Stomach smooth muscle (tissue), 2 donors: ENCODE measurements around the gene PRMT3.
"Not testable (repeated sequence)": the region's sequence is repeated elsewhere in the genome, so short reads cannot be mapped to it uniquely, and the experiment has no call there.

Experiments used
- H3K27ac ChIP-seq: one replicate; pipeline ENCODE4 v1.7.0; 2013; ENCODE audit warnings: mild to moderate bottlenecking, low read length, inconsistent platforms
- H3K27me3 ChIP-seq, 2 donors: one replicate each; pipeline ENCODE4 v1.7.0; 2013; ENCODE audit warnings: low read length in 2 of 2; ENCODE audit not compliant: insufficient read depth in 2 of 2, control insufficient read depth in 1 of 2
- H3K36me3 ChIP-seq, 2 donors: one replicate each; pipeline ENCODE4 v1.7.0; 2013; ENCODE audit warnings: low read length in 2 of 2; ENCODE audit not compliant: control insufficient read depth in 2 of 2, insufficient read depth in 2 of 2
- H3K4me1 ChIP-seq: one replicate; pipeline ENCODE4 v1.7.0; 2013; ENCODE audit warnings: low read length; ENCODE audit not compliant: control insufficient read depth, insufficient read depth
- H3K4me3 ChIP-seq, 2 donors: one replicate each; pipeline ENCODE4 v1.7.0; 2013; ENCODE audit warnings: low read length in 2 of 2
- H3K9ac ChIP-seq, 2 donors: one replicate each; pipeline ENCODE4 v1.7.0; 2013; ENCODE audit warnings: low read length in 2 of 2, mild to moderate bottlenecking in 1 of 2
- H3K9me3 ChIP-seq, 2 donors: one replicate each; pipeline ENCODE4 v1.7.0; 2013; ENCODE audit warnings: low read length in 2 of 2; ENCODE audit not compliant: control insufficient read depth in 2 of 2
- donor health status: healthy.
- donor health status: Pancreatic carcinoma.

PRMT3 gene

GRCh38 chr11:20457001-20457799, 69.7 kb downstream of the PRMT3 start:
- no peaks in the 10 kb centered on the region for H3K9me3 ChIP-seq
- H3K36me3 ChIP-seq: no peaks in the 10 kb centered on the region
- H3K9ac ChIP-seq: no peak overlapping the region
- H3K27me3 ChIP-seq: no peaks in the 10 kb centered on the region
- H3K27ac ChIP-seq: no peak overlapping the region
- H3K4me3 ChIP-seq: no peak overlapping the region
- H3K4me1 ChIP-seq: no peaks in the 10 kb centered on the region

DNA sequence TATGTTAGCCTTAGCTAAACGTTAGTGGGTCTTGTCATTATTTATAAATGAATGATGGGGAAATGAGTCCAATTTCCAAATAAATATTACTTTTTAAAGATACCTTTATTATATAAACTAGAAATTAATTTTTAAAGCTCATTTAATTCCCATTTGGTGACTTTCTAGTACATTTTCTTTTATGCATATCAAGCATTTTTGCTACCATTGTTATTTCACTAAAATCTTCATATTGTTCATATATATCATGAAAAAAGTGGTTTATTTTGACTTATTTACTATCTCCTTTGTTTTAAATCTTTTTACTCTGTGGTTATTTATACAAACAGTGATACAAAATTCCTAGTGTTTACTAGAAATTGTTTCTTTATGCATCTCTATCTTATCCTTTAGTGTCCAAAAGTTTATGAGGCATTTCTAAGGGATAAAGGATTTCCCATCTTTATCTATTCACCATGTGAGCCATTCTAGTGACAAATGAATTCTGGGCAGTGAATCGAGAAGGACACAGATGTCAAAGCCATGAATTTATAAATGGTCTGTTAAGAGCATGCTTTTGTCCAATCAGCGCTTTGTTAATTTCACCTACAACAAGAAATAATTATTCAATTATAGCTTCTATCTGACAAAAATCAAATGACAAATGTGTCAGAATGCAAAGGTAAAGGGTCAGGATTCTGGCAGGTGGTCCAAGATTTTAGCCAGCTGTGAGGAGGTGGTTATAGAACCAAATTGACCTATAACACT, 70.6 kb downstream of the PRMT3 start:
- Histone ChIP-seq H3K36me3 (no peaks in the 10 kb centered on the region), H3K9ac (no peak overlapping the region), H3K27ac (no peak overlapping the region), H3K4me3 (no peak overlapping the region), H3K27me3 (no peaks in the 10 kb centered on the region), H3K9me3 (no peaks in the 10 kb centered on the region), H3K4me1 (no peaks in the 10 kb centered on the region)

GRCh38 chr11:20458905-20459632, 71.6 kb downstream of the PRMT3 start:
- no peaks in the 10 kb centered on the region for H3K36me3 ChIP-seq
- no peaks in the 10 kb centered on the region for H3K4me1 ChIP-seq
- H3K9me3 ChIP-seq: no peaks in the 10 kb centered on the region
- H3K27me3 ChIP-seq: no peaks in the 10 kb centered on the region
- no peak overlapping the region for H3K4me3 ChIP-seq
- no peak overlapping the region for H3K27ac ChIP-seq
- H3K9ac ChIP-seq: no peak overlapping the region

DNA sequence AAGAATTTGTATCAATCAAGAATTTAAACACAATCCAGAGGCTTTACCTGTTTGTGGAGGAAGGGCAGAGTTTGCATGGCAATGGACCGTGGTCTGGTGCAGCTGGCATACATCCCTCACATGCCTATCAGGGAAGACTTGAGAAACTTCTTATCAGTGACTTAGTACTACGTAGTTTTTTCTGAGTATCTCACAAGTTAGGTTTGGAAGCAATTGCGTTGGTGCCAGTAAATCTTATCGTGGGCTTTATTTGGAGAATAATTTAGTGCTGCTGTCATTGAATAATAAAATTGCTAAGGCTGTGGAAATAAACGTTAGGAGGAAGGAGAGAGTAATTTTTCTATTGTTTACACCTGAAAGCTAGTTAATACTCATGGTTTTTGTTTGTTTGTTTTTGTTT, 72.3 kb downstream of the PRMT3 start:
- no peaks in the 10 kb centered on the region for H3K4me1 ChIP-seq
- H3K9ac ChIP-seq: no peak overlapping the region
- H3K27ac ChIP-seq: no peak overlapping the region
- no peaks in the 10 kb centered on the region for H3K9me3 ChIP-seq
- H3K27me3 ChIP-seq: no peaks in the 10 kb centered on the region
- H3K36me3 ChIP-seq: no peaks in the 10 kb centered on the region
- no peak overlapping the region for H3K4me3 ChIP-seq

- Histone ChIP-seq H3K4me1 (no peaks in the 10 kb centered on the region), H3K4me3 (no peak overlapping the region), H3K27me3 (no peaks in the 10 kb centered on the region), H3K9me3 (no peaks in the 10 kb centered on the region), H3K27ac (no peak overlapping the region), H3K36me3 (peaks cover 0 to 3% of the 10 kb centered on the region in 2 donors), H3K9ac (no peak overlapping the region)
These were observed 77.0 kb downstream of the PRMT3 start for GRCh38 chr11:20464518-20464917.

- Histone ChIP-seq H3K9me3 (no peaks in the 10 kb centered on the region), H3K36me3 (peaks cover 0 to 3% of the 10 kb centered on the region in 2 donors), H3K4me3 (no peak overlapping the region), H3K27ac (no peak overlapping the region), H3K27me3 (no peaks in the 10 kb centered on the region), H3K4me1 (no peaks in the 10 kb centered on the region), H3K9ac (no peak overlapping the region)
These were observed 80.1 kb downstream of the PRMT3 start for GRCh38 chr11:20467487-20468185.

GRCh38 chr11:20470348-20470747, 82.8 kb downstream of the PRMT3 start:
- H3K4me1 ChIP-seq: no peaks in the 10 kb centered on the region
- H3K27me3 ChIP-seq: no peaks in the 10 kb centered on the region
- no peaks in the 10 kb centered on the region for H3K9me3 ChIP-seq
- H3K4me3 ChIP-seq: no peak overlapping the region
- H3K9ac ChIP-seq: no peak overlapping the region
- H3K27ac ChIP-seq: no peak overlapping the region
- peaks cover 0 to 3% of the 10 kb centered on the region in 2 donors for H3K36me3 ChIP-seq

DNA sequence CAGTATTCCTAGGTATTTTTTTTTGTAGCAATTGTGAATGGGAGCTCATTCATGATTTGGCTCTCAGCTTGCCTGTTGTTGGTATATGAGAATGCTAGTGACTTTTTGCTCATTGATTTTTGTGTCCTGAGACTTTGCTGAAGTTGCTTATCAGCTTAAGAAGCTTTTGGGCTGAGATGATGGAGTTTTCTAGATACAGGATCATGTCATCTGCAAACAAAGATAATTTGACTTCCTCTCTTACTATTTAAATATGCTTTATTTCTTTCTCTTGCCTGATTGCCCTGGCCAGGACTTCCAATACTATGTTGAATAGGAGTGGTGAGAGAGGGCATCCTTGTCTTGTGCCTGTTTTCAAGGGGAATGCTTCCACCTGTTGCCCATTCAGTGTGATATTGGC, 84.4 kb downstream of the PRMT3 start:
- not testable (repeated sequence) for H3K4me1 ChIP-seq, H3K36me3 ChIP-seq, H3K4me3 ChIP-seq, H3K9me3 ChIP-seq, H3K9ac ChIP-seq, H3K27me3 ChIP-seq, H3K27ac ChIP-seq

DNA sequence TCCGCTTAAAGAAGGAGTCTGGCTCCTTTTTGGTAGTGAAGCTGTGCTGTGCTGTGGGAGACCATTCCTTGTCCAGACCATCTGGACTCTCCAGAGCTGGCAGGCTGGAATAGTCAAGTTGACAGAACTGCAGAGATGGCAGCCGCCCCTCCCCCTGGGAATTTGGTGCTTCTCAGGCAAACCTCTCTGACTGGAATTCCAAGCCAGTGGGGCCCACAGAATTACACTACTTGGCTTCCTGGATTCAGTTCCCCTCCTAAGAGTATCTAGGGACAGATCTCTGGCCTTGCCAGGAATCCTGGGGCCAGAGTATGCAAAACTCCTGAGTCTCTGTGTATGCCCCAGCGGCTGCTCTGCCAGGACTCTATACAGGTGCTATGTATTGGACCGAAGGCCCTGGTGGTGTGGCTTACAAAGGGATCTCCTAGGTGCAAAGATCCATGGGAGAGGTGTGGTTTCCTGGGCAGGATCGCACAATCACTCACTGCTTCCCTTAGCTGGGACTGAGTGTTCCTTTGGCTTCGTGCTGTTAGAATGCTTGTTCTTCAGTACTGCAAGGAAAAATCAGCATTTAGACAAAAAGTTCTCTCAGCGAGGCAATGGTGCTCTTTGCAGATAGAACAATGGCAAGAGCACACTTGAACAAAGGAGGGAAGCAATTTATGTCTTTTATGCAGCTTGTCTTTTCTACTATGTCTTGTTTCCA, 86.8 kb downstream of the PRMT3 start:
- H3K27ac ChIP-seq: no peak overlapping the region
- H3K27me3 ChIP-seq: no peaks in the 10 kb centered on the region
- no peaks in the 10 kb centered on the region for H3K4me1 ChIP-seq
- H3K4me3 ChIP-seq: no peak overlapping the region
- no peaks in the 10 kb centered on the region for H3K9me3 ChIP-seq
- H3K9ac ChIP-seq: no peak overlapping the region
- no peaks in the 10 kb centered on the region for H3K36me3 ChIP-seq
